ENCODE results near the gene ETNK2. TPM values are rescaled to one million over a fixed set of nuclear protein-coding genes. Genes with fewer than 3 reads are reported as not detected.

The ETNK2 gene, protein sequence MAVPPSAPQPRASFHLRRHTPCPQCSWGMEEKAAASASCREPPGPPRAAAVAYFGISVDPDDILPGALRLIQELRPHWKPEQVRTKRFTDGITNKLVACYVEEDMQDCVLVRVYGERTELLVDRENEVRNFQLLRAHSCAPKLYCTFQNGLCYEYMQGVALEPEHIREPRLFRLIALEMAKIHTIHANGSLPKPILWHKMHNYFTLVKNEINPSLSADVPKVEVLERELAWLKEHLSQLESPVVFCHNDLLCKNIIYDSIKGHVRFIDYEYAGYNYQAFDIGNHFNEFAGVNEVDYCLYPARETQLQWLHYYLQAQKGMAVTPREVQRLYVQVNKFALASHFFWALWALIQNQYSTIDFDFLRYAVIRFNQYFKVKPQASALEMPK
- total RNA-seq = 1 to 10 TPM in 5 of 6 donors, not detected in 1; 3.2 to 8.9 (median 6.0) TPM

DNA sequence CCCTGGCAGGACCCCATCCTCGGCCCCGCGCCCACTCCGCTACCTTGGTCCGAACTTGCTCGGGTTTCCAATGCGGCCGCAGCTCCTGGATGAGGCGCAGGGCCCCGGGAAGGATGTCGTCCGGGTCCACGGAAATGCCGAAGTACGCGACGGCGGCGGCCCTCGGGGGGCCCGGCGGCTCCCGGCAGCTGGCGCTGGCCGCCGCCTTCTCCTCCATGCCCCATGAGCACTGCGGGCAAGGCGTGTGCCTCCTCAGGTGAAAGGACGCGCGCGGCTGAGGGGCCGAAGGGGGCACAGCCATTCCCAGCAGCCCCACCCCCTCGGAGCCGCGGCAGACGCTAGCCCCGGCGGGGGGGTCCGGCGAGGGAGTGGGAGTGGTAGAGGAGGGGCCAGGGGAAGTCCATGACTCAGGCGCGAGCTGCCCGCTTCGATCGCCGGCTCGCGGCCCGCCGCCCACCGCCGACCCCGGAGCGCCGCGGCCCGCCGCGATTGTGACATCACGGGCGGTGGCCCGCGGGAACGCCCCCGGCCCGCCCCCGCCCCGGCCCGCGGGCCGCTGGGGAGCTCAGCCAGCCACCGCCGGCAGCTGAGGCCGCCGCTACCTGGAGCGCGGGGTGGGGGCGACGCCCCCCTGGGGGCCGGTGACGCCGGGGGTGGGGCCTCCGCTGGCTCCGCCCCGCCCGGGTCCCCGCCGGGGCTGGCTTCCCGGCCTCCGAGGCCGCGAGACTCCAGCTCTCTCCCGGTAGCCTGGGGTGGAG, at the start of gene ETNK2:
ETNK2 (minus strand) TSS at position 493 of the 758 bp plus-strand sequence; CDS start at position 301, 192 bp downstream.
- peak in 1 of 2 donors; percentile 80 for ATAC-seq (ENCODE audit: low FRiP score in 2 of 2)
- peaks cover 11 to 22% (median 14%) of the 10 kb centered on the region in 4 donors for H3K4me1 ChIP-seq
- H3K4me3 ChIP-seq = peak within 1 kb of the TSS; percentile 43 to 81 (median 68)
- no peaks in the 10 kb centered on the region for H3K36me3 ChIP-seq
- peak within 1 kb of the TSS; percentile 51 to 73 (median 62) for H3K27ac ChIP-seq
- 3% methylated on average over 30 of the region's 94 CpGs; no CpG with 5 or more reads in 1 of the 2 donors for WGBS, 2 donors
- peaks cover 0 to 3% (median 0%) of the 10 kb centered on the region in 4 donors for H3K27me3 ChIP-seq
- DNase-seq = peak; percentile 37 to 92
- TF ChIP-seq, protein P1, sequence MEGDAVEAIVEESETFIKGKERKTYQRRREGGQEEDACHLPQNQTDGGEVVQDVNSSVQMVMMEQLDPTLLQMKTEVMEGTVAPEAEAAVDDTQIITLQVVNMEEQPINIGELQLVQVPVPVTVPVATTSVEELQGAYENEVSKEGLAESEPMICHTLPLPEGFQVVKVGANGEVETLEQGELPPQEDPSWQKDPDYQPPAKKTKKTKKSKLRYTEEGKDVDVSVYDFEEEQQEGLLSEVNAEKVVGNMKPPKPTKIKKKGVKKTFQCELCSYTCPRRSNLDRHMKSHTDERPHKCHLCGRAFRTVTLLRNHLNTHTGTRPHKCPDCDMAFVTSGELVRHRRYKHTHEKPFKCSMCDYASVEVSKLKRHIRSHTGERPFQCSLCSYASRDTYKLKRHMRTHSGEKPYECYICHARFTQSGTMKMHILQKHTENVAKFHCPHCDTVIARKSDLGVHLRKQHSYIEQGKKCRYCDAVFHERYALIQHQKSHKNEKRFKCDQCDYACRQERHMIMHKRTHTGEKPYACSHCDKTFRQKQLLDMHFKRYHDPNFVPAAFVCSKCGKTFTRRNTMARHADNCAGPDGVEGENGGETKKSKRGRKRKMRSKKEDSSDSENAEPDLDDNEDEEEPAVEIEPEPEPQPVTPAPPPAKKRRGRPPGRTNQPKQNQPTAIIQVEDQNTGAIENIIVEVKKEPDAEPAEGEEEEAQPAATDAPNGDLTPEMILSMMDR (IDR thresholded peaks at IDR 0.05) = peak in 1 of 6 experiments; percentile 12
- TF ChIP-seq POLR2AphosphoS5 (IDR thresholded peaks at IDR 0.05) (peak in 1 of 2 donors; percentile 6), EP300 (IDR thresholded peaks at IDR 0.05) (no peak), POLR2A (IDR thresholded peaks at IDR 0.05) (no peak)
- no peaks in the 10 kb centered on the region for H3K9me3 ChIP-seq

DNA sequence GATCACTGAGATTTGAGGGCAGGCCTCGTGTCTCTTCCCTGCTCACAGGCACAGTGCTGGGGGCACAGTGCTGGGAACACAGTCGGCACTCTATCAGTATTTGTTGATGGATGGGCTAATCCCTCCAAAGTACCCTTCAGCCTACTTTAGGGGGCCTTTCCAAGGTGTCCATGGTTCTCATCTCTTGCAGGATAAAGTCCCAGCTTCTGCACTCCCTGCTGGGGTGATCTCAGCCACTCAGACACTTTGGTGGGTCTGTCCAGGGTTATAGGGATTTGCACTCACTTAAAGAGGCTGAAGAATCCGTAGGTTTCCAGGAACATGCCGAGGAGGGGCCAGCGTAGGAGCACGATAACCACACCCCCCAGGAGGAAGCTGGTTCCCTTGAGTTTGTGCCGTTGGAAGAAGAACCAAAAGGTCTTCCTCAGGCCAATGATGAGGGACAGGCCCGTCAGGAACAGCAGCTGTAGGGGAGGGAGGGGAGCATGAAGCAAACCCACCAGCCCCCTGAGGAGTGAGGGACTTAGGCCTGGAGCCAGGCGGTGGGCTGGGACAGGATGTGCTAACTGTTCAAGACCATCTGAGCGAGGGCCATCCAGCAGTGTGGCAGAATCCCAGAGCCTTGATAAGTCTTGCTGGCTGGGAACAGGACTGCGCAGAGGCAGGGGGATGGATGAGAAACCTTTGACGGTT, 49.6 kb upstream of the ETNK2 start:
- ATAC-seq (ENCODE audit: low FRiP score in 2 of 2) = no peak
- TF ChIP-seq POLR2A (IDR thresholded peaks at IDR 0.05) (no peak), POLR2AphosphoS5 (IDR thresholded peaks at IDR 0.05) (no peak), EP300 (IDR thresholded peaks at IDR 0.05) (no peak)
- TF ChIP-seq, protein P1 (IDR thresholded peaks at IDR 0.05) = no peak
- Histone ChIP-seq H3K27ac (no peak overlapping the region), H3K4me3 (no peak overlapping the region), H3K36me3 (no peaks in the 10 kb centered on the region), H3K9me3 (no peaks in the 10 kb centered on the region), H3K27me3 (no peaks in the 10 kb centered on the region), H3K4me1 (no peaks in the 10 kb centered on the region)
- DNase-seq = no peak
- WGBS, 2 donors = 84 to 86% methylated on average over 11 to 12 of the region's 12 CpGs

DNA sequence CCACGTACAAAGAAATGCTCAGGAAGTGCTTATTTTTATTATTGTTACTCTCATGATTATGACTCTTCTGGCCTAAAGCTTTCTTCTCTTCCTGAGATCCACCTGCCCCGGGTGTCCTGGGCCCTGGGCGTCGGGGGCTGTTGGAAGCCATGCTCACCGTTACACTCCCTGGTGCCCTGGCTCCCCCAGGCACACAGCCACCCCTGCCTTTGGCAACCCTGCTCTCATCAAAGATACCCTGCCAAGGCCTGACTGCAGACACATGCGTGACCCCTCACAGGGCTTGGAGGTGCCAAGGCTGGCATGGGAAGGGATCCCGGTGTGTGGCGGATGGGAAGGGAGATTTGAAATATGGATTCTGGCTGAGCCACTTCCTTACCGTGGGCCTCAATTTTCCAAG, 47.7 kb upstream of the ETNK2 start:
- ATAC-seq (ENCODE audit: low FRiP score in 2 of 2) = no peak
- no peaks in the 10 kb centered on the region for H3K27me3 ChIP-seq
- no peaks in the 10 kb centered on the region for H3K4me1 ChIP-seq
- H3K9me3 ChIP-seq = no peaks in the 10 kb centered on the region
- H3K27ac ChIP-seq = no peak overlapping the region
- TF ChIP-seq EP300 (IDR thresholded peaks at IDR 0.05) (no peak), POLR2A (IDR thresholded peaks at IDR 0.05) (no peak), POLR2AphosphoS5 (IDR thresholded peaks at IDR 0.05) (no peak)
- TF ChIP-seq, protein P1 (IDR thresholded peaks at IDR 0.05) = no peak
- WGBS, 2 donors = 71 to 84% methylated on average over 6 to 9 of the region's 9 CpGs
- no peaks in the 10 kb centered on the region for H3K36me3 ChIP-seq
- H3K4me3 ChIP-seq = no peak overlapping the region
- DNase-seq = peak in 1 of 2 donors; percentile 68

DNA sequence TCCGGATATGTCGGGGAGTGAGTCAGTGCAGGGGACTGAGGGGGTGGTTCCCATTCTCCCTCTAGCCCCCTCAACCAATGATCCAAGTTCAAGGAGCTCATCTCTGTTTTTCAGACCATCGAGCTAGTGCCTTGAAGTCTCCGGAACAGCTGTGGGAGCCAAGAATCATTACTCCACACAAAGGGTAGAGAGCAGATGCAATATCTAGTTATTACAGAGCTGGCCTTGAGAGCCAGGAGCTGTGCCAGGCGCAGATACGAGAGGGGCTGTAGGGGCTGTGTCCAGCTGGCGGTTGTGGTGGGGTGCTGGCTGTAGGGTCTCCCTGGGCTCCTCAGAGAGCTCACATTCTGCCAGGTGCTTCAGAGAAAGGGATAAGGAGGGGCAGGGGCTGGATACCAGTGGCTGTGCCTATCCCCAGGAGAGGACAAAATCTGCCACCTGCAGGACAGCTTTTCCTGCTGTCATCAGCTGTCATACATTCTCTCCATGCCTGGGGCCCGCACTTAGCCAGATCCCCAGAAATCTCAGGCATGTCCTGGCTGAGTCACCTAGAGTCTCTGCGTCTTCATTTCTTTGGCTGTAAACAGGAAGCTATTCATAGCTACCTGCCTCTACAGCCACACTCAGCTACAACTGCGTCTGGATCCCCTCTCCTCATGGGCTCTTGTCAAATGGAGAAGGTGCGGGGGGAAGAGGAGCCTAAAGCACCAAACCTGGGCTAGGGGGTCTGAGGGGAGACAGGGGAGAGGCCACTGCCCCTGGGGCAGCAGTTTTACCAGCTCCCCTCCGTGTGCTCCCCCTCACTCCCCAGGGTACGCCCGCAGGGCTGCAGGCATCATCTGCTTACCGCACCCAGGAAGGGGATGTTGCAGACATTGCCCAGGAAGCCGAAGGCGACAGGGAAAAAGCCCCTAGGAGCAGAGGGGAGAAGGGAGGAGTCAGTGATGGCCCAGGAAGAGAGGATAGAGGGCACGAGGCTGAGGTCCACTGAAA, 46.8 kb upstream of the ETNK2 start:
- H3K36me3 ChIP-seq = no peaks in the 10 kb centered on the region
- no peaks in the 10 kb centered on the region for H3K4me1 ChIP-seq
- no peaks in the 10 kb centered on the region for H3K27me3 ChIP-seq
- no peaks in the 10 kb centered on the region for H3K9me3 ChIP-seq
- WGBS, 2 donors = 56 to 65% methylated on average over 12 to 18 of the region's 18 CpGs
- no peak overlapping the region for H3K4me3 ChIP-seq
- TF ChIP-seq POLR2AphosphoS5 (IDR thresholded peaks at IDR 0.05) = no peak
- TF ChIP-seq, protein P1 (IDR thresholded peaks at IDR 0.05) = peak in 1 of 6 experiments; percentile 5
- no peak overlapping the region for H3K27ac ChIP-seq
- no peak for DNase-seq
- no peak for ATAC-seq (ENCODE audit: low FRiP score in 2 of 2)

Measured in upper lobe of left lung (tissue), 6 donors.